GM21360 (cell line): ENCODE measurements around the gene HSD17B12.
"Not testable (repeated sequence)": the region's sequence is repeated elsewhere in the genome, so short reads cannot be mapped to it uniquely, and the experiment has no call there.

Experiments used
- ATAC-seq: cut with Tn5 transposase; IDR thresholded peaks from one replicate; pipeline ENCODE4 v1.9.1; 2021; ENCODE audit warnings: mild to moderate bottlenecking, moderate library complexity; ENCODE audit not compliant: unreplicated experiment

Gene HSD17B12

DNA sequence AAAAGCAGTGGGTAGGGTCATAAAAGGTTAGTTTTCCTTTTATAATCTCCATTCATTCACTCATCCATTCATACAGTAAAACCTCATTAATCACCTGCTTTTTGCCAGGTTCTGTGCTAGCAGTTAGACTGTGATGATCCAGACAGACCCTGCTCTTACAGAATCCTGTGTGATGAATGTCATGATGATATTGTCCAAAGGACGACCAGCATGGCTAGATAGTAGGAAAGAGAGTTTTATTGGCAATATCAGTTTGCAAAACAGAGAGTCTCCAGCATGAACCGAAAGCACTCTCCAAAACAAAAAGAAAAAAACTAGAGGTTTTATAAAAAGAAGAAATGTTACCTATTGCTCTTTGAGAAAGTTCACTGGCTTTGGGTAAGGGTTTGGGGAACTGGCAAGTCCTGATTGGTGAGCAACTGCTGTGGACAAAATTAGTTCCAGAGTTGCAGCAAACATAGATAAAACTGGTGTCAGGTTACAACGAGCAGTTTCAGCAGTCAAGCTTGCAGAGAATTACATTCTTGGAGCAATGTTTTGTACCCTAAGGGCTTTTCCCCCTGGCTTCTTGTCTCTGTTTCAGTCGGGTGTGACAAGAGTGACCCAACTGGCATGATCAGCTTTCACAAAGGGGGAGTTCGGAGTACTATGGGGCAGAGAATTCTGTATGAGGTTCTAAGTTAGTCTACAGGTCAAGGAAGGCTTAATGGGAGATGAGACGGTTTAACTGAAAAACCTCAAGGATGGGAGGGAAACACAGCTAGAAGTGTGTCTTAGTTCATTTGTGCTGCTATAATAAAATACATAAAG is 58.3 kb downstream of the HSD17B12 start:
- no peak for ATAC-seq

DNA sequence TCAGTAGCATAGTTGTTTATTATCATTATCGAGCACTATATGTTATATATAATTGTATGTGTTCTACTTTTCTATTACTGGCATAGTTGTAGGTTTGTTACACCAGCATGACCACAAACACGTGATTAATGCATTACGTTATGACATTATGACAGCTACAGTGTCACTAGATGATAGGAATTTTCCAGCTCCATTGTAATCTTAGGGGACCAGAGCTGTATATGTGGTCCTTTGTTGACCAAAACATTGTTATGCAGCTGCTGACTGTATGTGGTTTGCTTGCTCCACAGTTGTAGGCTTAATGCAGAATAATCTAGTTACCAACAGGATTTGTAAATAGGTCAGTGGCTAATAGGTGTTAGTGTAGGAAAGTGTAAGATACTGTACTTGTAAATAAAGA is 66.1 kb downstream of the HSD17B12 start:
- no peak for ATAC-seq

DNA sequence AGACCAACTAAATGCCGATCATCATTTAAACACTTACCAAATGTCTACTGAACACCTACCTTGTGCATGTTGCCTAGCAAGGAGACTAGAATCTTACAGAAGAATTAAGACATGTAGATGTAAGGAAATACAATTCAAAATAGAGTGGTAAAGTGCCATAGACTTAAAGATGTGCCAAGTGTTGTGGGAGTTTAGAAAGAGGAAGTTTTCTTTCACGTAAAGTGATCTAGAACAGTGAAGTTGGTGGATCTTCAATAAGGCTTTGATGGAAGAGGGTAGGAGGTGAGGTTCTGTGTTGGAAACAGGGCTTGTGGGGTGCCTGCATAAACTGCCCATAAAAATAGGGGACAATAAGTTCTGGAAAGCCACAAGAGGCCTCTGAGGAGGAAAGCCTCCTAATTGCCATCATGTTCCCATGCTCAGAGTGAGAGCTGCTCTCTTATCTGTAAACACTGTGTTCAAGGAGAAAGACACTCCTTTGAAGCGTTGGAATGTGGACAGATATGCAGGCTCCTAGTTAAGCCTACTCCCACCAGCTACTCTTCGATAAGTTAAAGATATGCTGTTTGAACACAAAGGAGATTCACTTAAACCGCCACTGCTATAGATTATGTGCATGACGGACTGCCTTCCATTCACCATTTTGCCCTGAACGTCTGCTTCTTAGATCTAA is 66.7 kb downstream of the HSD17B12 start:
- ATAC-seq: no peak

- ATAC-seq: no peak
Measured at GRCh38 chr11:43748095-43748494, 67.6 kb downstream of the HSD17B12 start.

GRCh38 chr11:43751726-43752125 is 71.2 kb downstream of the HSD17B12 start:
- ATAC-seq: no peak

DNA sequence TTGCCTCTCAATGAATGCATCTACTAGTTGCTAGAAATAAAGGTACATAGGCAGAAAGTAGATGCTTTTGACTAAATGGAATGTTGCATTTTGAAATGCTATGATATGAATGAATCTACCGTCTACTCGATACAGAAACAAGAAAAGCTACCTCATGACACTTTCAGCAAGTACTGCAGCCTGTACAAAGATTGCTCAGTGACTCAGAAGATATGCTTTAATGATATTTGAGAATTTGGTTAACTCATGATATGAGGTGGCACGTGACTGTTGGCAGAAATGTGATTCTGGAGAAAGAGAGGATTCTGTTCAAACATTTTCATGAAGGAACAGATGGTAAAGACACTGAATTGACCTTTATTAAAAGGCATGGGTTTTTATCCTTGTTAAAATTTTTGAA is 76.0 kb downstream of the HSD17B12 start:
- no peak for ATAC-seq

GRCh38 chr11:43758927-43759326 is 78.4 kb downstream of the HSD17B12 start:
- ATAC-seq: no peak

GRCh38 chr11:43760902-43761301 is 80.4 kb downstream of the HSD17B12 start:
- no peak for ATAC-seq

DNA sequence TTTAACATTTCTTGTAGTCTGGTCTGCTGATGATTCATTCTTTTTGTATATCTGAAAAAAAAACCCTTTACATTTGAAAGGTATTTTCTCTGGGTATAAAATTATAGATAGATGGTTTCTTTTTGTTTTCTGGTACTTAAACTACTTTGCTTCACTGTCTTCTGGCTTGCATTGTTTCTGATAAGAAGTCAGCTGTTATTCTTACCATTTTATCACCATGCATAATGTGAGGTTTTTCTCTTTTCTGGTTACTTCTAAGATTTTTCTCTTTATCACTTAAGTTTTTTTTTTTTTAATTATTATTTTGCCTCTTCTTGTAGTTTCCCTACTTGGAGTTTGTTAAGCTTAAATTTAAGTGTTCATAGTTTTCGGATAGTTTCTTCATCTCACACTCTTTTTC is 84.7 kb downstream of the HSD17B12 start:
- ATAC-seq: no peak

GRCh38 chr11:43768654-43769053 is 88.1 kb downstream of the HSD17B12 start:
- ATAC-seq: not testable (repeated sequence)

DNA sequence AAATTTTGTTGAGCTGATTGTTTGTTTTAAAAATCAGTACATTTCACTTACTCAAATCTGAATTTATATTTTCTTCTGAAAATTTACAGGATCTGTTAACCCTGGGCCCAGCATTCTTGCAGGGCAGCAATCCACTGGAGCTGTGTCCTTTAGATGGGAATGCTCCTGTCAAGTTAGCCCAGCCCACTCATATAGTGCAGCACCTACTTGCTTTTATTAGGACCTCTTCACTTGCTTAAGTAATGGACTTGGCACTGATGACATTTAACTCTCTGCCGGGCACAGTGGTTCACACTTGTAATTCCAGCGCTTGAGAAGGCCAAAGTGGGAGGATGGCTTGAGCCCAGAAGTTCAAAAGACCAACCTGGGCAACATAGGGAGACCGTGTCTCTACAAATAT is 89.6 kb downstream of the HSD17B12 start:
- ATAC-seq: no peak

- no peak for ATAC-seq
Measured at GRCh38 chr11:43772733-43773132, 92.2 kb downstream of the HSD17B12 start.

GRCh38 chr11:43774786-43775185 is 94.2 kb downstream of the HSD17B12 start:
- no peak for ATAC-seq

GRCh38 chr11:43779306-43779705 is 98.8 kb downstream of the HSD17B12 start:
- ATAC-seq: no peak

DNA sequence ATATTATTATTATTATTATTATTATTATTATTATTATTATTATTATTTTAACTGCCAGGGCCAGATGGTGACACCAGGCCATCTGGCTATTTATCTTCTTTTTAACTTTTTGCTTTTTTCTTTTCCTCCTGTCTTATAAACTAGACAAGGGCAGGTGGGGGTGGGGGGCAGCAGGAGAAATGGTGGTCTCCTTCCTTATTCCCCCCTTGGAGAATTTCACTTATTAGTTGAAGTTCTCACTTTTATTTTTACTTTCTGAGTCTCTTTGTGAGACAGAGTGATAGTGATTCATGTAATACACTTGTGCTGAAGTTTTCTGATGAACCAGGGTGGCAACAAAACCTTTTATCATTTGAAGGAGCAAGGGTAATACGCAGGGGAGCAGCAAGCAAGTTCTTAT is 103.8 kb downstream of the HSD17B12 start:
- ATAC-seq: no peak

GRCh38 chr11:43784866-43785265 is 104.3 kb downstream of the HSD17B12 start:
- no peak for ATAC-seq

DNA sequence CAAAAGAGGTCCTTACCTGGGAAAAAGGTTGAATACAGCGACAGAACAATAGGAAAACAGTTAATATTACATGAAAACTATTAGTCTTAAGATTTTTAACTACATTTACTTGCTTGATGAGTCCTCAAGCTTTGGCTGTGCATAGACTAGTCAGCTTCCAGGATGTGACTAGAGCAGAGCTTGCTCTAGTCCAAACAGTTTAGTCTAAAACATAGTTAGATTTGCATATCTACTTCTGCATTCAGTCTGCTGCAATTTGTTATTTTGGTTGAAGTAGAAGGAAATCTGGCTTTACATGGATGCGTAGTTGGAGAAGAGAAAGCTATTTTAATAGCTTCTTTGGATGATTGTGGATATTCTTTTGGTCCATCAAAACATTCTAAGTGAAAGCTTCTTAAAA is 104.8 kb downstream of the HSD17B12 start:
- no peak for ATAC-seq

GRCh38 chr11:43786016-43786415 is 105.5 kb downstream of the HSD17B12 start:
- ATAC-seq: no peak

- ATAC-seq: no peak
Measured at GRCh38 chr11:43787824-43788223, 107.3 kb downstream of the HSD17B12 start.

- ATAC-seq: no peak
Measured at GRCh38 chr11:43788421-43788820, 107.9 kb downstream of the HSD17B12 start.

GRCh38 chr11:43789700-43790443 is 109.3 kb downstream of the HSD17B12 start:
- ATAC-seq: no peak

GRCh38 chr11:43790444-43790794 is 109.9 kb downstream of the HSD17B12 start:
- no peak for ATAC-seq
